C1 segment of cervical spinal cord (tissue), 14 donors: ENCODE measurements around the gene CEMIP.
"Not testable (repeated sequence)": the region's sequence is repeated elsewhere in the genome, so short reads cannot be mapped to it uniquely, and the experiment has no call there.

ENCODE experiments used
- DNase-seq, 14 donors: peaks; one replicate each; lab custom pipeline; 2025; lab: John Stamatoyannopoulos, UW

Gene CEMIP

GRCh38 chr15:80946576-80946975 is 167.4 kb downstream of the CEMIP start:
- no peak for DNase-seq

DNA sequence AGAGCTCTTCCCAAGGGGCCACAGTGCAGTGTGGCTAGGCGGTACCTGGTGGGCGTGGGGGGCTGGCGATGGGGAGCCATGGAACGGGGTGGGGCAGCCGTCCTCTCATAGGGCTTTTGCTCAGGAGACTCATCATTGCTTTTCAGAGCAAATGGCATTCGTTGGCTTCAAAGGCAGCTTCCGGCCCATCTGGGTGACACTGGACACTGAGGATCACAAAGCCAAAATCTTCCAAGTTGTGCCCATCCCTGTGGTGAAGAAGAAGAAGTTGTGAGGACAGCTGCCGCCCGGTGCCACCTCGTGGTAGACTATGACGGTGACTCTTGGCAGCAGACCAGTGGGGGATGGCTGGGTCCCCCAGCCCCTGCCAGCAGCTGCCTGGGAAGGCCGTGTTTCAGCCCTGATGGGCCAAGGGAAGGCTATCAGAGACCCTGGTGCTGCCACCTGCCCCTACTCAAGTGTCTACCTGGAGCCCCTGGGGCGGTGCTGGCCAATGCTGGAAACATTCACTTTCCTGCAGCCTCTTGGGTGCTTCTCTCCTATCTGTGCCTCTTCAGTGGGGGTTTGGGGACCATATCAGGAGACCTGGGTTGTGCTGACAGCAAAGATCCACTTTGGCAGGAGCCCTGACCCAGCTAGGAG is 169.6 kb downstream of the CEMIP start:
- DNase-seq: no peak

DNA sequence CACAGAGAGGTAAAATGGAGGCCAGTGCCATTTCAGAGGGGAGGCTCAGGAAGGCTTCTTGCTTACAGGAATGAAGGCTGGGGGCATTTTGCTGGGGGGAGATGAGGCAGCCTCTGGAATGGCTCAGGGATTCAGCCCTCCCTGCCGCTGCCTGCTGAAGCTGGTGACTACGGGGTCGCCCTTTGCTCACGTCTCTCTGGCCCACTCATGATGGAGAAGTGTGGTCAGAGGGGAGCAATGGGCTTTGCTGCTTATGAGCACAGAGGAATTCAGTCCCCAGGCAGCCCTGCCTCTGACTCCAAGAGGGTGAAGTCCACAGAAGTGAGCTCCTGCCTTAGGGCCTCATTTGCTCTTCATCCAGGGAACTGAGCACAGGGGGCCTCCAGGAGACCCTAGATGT is 170.6 kb downstream of the CEMIP start:
- DNase-seq: no peak

DNA sequence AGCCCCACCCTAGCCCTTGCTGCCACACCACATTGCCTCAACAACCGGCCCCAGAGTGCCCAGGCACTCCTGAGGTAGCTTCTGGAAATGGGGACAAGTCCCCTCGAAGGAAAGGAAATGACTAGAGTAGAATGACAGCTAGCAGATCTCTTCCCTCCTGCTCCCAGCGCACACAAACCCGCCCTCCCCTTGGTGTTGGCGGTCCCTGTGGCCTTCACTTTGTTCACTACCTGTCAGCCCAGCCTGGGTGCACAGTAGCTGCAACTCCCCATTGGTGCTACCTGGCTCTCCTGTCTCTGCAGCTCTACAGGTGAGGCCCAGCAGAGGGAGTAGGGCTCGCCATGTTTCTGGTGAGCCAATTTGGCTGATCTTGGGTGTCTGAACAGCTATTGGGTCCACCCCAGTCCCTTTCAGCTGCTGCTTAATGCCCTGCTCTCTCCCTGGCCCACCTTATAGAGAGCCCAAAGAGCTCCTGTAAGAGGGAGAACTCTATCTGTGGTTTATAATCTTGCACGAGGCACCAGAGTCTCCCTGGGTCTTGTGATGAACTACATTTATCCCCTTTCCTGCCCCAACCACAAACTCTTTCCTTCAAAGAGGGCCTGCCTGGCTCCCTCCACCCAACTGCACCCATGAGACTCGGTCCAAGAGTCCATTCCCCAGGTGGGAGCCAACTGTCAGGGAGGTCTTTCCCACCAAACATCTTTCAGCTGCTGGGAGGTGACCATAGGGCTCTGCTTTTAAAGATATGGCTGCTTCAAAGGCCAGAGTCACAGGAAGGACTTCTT is 171.3 kb downstream of the CEMIP start:
- no peak for DNase-seq

- no peak for DNase-seq
Measured at GRCh38 chr15:80951941-80952340, 172.8 kb downstream of the CEMIP start.

DNA sequence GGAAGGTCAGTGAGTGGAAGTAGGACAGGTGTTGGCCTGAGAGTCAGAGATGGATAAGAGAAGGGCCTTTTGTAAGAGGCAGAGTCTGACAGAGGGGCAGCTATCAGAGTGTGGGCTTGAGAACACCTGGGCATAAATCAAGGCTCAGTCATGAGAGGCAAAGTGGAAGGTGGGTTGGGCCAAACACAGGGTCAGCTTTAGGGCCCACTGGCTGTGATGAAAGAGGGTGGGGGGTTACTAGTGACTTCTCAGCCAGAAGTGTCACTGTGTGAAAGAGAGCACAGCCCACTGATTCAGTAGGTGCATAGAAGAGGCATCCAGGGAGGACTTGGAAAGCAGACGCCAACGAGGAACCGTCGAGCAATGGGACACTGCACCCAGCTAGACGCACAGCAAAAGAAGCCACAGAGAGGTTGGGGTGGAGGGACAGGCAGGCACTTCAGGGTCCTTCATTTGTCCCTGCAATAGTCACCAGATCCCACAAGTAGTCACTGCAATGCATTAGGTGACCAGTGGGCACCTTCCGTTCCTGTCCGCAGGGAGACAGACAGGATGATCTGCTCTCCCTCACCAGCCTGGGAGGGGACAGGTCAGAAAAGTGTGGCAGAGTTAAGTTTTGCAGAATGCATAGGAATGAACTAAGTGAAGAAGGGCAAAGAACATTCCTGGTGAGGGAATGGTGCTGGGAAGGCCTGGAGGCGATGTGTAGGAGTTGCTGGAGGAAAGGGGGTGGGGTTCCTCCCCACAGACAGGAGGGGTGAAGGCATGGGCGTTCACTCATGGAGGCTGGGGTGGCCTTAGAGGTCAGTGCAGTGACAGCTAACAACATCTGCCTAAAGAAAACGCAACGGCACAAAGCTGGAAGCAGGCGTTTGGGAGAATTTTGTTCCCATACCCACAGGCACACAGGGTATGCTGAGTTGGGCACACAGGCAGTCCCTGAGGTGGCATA is 174.1 kb downstream of the CEMIP start:
- no peak for DNase-seq

- no peak for DNase-seq
Measured at GRCh38 chr15:80953953-80954778, 175.0 kb downstream of the CEMIP start.

- DNase-seq: not testable (repeated sequence)
Measured at GRCh38 chr15:80955571-80956452, 176.6 kb downstream of the CEMIP start.

DNA sequence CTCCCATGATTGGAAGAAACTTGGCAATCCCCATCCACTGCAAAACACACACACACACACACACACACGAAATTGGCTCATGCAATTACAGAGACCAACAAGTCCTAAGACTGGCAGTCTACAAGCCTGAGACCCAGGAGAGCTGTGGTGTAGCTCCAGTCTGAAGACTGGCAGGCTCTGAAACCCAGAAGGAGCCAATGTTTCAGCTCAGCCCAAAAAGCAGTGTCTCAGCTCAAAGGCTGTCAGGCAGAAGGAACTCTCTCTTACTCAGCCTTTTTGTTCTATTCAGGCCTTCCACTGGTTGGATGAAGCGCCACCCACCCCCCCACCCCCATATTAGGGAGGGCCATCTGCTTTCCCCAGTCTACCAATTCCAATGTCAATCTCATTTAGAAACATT is 178.4 kb downstream of the CEMIP start:
- DNase-seq: no peak

GRCh38 chr15:80957976-80958375 is 178.8 kb downstream of the CEMIP start:
- no peak for DNase-seq

DNA sequence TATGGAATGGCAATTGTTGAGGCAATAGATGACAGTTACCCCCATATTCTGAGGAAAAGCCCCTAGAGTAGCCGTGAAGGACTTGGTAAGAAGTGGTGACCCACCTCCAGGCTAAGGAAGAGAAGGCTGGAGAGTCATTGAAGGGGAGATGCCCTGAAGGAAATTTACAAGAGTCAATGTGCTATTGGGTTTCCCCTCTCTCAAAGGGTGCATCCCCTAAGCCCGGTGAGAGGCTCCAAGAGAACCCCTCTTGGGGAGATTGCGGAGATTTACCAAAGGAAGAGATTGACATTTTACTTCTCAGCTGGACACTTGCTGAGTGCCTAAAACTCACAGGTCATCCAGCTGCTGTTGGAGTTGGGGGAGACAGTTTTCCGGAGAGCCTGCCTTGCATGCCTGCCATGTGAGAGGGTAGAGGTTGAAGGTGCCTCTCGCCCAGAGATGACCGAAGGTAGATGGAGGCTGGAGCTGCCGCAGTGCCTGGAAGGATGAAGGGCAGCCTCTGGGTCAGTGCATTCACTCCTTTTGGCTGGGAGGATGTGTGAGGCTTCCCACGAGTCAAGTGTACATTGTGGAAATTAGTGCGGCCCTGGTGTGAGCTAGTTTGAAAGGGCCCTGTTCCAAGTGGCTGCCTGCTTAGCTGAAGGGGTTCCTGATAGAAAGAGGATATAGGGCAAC is 179.8 kb downstream of the CEMIP start:
- DNase-seq: no peak

DNA sequence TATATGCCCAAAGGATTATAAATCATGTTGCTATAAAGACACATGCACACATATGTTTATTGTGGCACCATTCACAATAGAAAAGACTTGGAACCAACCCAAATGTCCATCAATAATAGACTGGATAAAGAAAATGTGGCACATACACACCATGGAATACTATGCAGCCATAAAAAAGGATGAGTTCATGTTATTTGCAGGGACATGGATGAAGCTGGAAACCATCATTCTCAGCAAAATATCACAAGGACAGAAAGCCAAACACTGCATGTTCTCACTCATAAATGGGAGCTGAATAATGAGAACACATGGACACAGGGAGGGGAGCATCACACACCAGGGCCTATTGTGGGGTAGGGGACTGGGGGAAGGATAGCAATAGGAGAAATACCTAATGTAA is 186.3 kb downstream of the CEMIP start:
- not testable (repeated sequence) for DNase-seq

GRCh38 chr15:80966431-80967197 is 187.4 kb downstream of the CEMIP start:
- DNase-seq: peak in 1 of 14 donors; percentile 57

DNA sequence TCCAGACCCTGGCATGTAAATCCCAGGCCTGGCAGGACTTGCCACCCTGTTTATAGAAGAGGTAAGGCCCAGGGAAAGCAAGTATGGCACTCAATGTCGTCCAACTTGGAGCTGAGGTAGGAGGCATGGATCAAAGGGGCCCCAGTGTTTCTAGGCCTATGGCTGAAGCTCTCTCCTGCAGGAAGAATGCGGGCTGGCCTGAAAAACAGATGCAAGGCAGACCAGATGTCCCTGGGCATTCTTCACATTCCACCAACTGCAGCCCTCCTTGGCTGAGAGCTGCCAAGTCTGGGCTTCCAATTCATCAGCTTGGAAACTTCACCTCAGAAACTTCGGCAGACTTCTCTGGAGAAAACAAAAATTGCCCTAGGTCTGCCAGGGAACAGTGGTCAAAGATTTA is 188.3 kb downstream of the CEMIP start:
- no peak for DNase-seq

- DNase-seq: no peak
Measured at GRCh38 chr15:80967991-80968510, 188.9 kb downstream of the CEMIP start.

- no peak for DNase-seq
Measured at GRCh38 chr15:80969316-80969715, 190.1 kb downstream of the CEMIP start.

DNA sequence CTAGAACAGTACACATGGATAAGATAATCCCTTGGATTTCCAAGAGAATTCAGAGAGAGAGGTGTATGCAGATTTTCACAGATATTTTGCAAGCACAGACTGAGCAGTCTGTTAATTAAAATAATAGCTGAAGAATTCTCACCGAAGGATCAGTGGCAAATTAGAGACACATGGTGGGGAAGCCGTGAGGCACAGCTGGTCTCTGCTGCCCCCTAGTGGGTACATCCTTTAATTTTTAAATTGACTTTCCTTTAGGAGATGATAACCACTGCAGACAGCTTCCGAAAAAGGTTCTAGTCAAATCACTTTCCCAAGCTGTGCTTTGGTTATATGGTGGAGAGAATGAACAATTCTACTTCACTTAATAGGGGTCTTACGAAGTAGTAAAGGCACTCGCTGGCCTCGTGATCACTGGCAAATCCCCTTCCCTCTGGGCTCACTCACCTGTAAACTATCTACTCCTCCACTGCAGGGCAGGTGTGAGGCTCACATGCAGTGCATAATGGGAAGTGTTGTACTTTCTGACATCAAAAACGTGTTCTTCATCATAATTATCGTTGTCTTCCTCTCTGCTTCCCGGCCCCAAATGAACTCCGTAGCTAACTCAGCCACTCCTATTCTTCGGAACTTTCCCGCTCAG is 191.0 kb downstream of the CEMIP start:
- DNase-seq: peak in 8 of 14 donors; percentile 12 to 57 (median 20)

GRCh38 chr15:80970658-80971057 is 191.5 kb downstream of the CEMIP start:
- no peak for DNase-seq
